GM23248 (cell line): ENCODE results near the gene FZD10.

ENCODE experiments used
- EZH2 ChIP-seq: fragments of 200-600 bp; sonication (generic); IDR thresholded peaks from 2 replicates; pipeline ENCODE4 v1.6.1; 2018; ENCODE audit warnings: antibody characterized with exemption, mild to moderate bottlenecking; ENCODE audit not compliant: insufficient read depth, poor library complexity, severe bottlenecking
- EZH2phosphoT487 ChIP-seq: fragments of 200-600 bp; sonication (generic); IDR thresholded peaks from 2 replicates; pipeline ENCODE4 v1.6.1; 2018; ENCODE audit warnings: antibody characterized with exemption, moderate library complexity, mild to moderate bottlenecking, low read depth; ENCODE audit not compliant: insufficient read depth

DNA sequence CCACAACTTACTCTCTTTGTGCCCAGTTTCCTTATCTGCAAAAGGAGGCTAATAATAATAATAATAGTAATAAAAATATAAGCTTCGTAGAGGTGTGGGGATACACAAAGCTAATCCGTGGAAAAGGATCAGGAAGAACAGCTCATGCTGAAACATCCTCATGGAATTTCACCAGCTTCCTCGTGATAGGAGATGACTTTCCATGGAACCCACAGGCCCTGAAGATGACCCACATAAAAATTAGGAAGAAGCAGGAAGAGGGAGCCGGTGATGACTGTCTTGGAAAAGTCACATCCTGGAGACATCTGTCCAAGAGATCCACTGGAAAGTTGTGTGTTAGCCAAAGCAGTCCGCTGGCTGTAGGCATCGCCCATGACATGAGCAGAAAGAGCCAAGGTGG lies 31.9 kb upstream of the FZD10 start:
- TF ChIP-seq EZH2phosphoT487, result no peak
- no peak for TF ChIP-seq EZH2
